GM19240 (cell line): ENCODE data around the gene RCL1.

Experiments used
- DNase-seq: peaks from one replicate; pipeline ENCODE4 v3.0.0; 2011; ENCODE audit warnings: low spot score; ENCODE audit not compliant: insufficient read length

Gene RCL1

DNA sequence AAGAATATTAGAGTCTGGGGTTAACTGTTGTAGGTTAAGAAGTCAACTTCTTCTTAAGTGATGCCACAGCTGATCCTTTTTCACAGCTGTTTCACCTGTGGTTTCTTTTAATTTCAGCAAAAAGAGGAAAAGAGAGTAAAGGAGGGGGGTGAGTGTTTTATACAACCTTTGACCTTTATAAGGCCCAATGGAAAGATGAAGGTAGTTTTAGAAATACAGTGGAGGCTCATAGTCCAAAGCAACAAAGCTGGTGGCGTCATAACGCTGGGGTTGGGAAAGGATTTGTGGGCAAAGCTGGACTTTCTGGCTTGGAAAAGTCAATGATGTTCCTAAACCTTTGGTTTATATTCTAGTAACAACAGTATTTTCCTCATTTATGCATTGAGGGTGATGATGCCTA, 49.5 kb downstream of the RCL1 start:
- no peak for DNase-seq

GRCh38 chr9:4842734-4843133, 50.0 kb downstream of the RCL1 start:
- DNase-seq: no peak

GRCh38 chr9:4844056-4844838, 51.5 kb downstream of the RCL1 start:
- DNase-seq: no peak

DNA sequence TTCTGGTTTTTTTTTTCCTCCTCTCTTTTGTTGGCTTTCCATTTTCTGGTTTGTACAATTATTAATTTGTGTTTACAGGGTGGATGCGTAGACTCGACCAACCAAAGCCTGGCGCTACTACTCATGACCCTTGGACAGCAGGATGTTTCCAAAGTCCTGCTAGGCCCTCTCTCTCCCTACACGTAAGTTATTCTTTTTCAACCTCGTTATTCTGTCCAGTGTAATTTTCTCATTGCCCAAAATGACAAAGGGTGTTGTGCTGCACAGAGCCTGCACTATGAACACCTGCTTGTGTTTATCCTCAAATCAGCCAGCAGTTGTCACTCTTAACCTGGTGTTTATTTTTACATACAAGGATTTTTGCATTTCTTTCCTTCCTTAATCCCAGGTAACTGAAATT, 56.6 kb downstream of the RCL1 start:
- DNase-seq: no peak

GRCh38 chr9:4850603-4851310, 58.0 kb downstream of the RCL1 start:
- no peak for DNase-seq

GRCh38 chr9:4852419-4852818, 59.7 kb downstream of the RCL1 start:
- DNase-seq: no peak

GRCh38 chr9:4854265-4854590, 61.5 kb downstream of the RCL1 start:
- DNase-seq: no peak

DNA sequence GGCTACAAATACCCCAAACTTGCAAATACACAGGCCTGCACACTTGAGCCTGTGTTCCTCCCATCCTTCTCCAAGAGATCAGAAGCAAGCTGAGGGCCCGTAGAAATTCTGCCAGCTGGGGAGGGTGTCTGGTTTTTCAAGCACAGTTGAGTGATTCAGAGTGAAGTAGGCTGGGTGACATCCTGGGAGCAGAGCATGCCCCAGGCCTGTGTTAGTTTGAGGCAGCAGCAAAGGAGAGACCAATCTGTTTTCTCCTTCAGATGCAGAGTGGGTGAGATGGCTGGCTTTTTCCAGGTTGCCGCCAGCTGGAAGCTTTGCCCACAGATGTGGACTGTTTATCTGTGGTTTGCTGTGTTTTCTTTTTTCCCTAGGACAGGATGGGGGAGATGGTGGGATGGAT, 63.1 kb downstream of the RCL1 start:
- no peak for DNase-seq

- DNase-seq: no peak
Measured at GRCh38 chr9:4857163-4857810, 64.5 kb downstream of the RCL1 start.

- no peak for DNase-seq
Measured at GRCh38 chr9:4859035-4859434, 66.3 kb downstream of the RCL1 start.

DNA sequence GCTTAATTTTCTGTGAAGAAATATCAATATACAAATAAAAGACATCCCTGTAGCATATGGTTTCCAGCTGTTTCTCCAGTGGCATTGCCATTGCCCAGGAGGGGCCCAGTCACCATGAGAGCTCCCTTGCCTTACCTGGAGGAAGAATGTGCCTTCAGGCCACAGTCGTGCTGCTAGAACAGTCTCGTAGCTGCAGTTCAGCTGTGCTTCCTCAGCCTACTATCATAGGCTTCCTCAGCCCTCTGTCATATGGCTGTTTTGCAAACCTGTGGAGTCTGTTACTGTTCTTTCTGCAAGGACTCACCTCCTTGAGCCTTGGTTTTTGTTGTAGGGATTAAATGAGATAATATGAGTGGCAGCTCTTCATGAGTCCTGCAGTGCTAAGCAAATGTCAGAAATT, 67.6 kb downstream of the RCL1 start:
- DNase-seq: no peak

DNA sequence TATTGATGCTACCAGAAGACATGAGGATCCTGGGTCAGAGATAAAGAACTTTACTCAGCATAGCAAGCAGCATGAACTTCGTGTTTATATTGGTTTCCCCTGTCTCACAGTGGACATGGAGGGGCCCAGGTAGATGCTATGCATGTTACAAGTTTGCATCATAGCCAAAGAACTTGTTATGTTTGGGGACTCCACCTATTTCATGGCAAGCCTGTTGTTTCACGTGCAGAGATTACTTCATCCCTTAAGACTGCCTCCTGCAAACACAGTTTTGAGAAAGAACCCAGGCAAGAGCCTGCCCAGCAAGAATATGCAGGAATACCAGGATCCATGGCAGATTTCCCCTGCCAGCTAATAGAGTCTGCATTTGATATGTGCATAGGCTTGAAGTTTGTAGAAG, 68.4 kb downstream of the RCL1 start:
- no peak for DNase-seq

DNA sequence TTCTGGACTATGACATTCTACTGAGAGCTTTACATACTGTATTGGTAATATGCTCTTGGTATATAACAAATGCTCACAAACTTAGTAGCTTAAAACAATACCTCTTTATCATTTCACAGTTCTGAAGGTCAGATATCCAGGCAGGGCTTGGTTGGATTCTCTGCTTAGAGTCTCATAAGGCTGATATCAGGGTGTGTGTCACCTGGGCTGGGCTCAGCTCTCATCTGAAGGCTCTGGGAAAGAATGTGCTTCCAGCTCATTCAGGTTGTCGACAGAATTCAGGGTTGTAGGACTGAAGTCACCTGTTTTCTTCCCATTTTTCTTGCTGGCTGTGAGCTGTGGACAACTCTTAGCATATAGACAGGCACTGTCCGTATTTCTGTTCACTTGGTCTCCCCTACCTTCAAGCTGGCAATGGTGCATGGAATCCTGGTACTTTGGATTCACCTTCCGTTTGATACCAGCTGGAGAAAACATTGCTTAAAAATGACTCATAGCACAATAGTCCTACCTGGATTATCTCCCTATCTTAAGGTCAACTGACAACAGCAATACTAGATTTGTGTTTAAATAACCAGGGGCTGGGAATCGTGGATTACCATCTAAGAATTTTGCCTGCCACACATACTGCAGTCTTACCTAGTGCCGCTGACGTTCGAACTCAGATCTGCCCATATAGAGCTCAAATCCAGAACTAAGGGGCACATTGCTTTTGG, 69.2 kb downstream of the RCL1 start:
- DNase-seq: no peak

DNA sequence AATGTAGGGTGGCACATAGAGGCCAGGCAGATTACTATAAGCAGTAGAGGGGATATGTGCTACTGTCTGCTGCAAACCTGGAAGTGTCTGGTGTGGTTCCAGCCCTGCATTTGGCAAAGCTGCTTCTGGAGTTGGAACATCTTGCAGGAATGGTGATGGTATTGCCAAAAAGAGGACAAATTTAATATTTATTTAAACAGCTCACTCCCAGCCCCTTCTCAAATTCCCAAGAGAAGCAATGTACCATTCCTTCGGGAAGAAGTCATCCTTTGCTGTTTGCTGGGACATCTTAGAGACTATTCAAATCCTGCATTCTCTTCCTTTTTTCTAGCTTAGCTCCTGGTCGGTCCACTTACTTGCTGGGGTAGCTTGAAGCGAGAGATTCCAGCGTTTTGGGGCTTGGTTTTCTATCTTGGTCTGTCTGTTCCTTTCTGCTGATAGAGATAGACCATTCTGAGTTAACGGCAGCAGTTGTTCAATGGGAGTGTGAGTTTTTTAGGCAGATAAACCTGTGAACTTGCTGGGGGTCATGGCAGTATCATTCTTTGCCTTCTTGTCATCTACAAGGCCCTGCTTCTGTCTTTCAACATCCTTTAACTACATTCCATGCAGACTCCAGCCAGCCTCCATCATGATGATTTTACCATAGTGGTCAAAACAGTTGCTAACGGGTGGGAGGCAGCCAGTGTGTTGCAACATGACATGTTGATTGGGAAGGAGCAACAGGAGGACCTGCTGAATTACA, 69.9 kb downstream of the RCL1 start:
- no peak for DNase-seq

DNA sequence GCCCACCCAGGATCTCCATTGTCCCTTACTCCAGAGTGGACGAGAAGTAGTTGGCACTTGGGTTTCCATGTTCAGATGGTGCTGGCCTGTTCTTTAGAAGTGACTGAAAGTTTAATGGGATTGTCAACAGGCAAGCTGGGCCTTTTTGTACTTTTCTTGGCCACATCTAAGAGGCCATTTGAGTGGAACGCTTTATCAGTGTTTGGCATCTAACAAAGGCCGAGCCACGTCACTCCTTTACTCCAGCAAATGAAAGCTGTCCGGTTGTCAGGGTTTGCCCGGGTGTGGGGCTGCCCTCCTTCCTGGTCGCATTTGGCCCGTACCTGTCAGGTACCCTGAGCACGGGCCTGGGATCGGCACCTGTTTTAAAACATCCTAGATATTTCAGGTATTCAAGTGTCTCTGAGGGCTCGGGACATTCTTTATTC, 71.5 kb downstream of the RCL1 start:
- DNase-seq: no peak

DNA sequence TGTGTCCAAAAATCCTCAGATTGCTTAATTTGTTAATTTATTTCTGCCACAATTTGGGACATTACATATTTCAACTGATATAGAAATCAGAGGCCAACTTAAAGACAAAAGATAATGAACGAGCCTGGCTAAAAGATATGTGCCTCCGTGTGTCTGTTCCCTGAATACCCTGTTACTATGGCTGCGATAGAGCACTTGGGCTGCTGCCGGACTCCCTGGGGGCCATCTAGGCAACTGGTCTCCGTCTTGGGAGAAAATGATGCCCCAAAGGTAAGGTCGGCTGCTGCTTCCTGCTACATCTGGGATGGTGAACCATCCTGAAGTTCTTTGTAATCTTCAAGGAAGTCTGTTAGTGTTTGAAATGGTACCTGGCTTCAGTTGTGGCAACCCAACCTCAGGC, 72.0 kb downstream of the RCL1 start:
- DNase-seq: no peak

- DNase-seq: no peak
Measured at GRCh38 chr9:4865681-4866080, 72.9 kb downstream of the RCL1 start.

DNA sequence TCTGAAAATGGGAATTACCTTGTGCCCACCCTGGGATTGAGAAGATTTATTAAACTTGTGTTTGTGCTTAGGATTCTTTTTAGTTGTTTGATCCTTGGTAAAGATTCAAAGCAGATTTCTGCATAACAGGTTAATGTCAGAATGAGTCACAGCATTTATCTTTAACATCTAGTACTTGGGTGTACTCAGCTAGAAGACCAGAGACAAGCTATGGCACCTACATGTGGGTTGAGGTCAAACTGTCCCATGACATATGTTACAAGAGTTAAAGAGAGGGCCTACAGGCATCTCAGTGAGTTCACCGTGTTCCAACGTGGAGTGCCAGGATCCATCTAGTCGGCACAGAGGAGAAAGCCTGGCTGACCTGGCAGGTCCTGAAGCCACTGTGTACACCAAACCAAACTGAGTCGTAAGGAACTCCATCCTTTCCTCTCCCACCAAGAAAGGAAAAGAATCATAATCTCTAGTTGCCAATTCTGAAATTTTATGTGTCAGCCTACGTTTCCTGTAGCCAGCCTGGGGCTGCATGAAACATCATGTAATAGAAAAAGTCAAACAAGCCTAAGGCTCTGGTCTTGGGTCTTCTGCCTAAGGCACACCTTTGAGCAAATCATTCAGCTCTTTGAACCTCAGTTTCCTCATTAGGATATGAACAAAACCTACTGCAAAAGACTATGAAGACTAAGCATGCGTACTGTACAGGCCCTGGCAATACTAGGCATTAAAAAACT, 73.7 kb downstream of the RCL1 start:
- no peak for DNase-seq

GRCh38 chr9:4873066-4873465, 80.3 kb downstream of the RCL1 start:
- no peak for DNase-seq

GRCh38 chr9:4875559-4875958, 82.8 kb downstream of the RCL1 start:
- no peak for DNase-seq

DNA sequence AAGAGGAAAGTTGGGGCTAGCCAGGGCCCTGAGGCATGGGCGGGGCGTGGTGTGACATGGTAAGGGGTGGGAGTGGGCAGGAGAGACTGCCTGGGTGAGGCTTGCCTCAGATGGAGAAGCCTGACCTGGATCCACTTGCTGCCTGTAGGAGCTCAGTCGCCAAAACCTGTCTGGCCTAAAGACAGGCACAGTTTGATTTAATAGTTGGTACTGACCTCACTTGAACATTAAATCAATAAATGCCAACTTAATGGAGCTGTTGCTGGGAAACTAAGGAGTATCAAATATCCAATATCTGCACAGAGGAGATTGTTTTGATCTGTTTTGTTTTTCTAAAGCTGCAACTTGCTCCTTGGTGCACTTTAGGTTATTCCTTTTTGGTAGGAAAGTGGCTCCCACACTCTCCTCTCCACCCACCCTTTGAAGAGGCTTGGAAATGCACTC, 86.4 kb downstream of the RCL1 start:
- DNase-seq: no peak
